DND-41 (cell line): ENCODE measurements around the gene FAM53A.

ENCODE experiments used
- EZH2 ChIP-seq: IDR thresholded peaks from 3 replicates; pipeline ENCODE4 v1.6.1; 2012; ENCODE audit warnings: borderline replicate concordance, low read depth, mild to moderate bottlenecking, moderate library complexity, low read length, inconsistent platforms; ENCODE audit not compliant: severe bottlenecking
- TF ChIP-seq, protein P1 (sequence below): IDR thresholded peaks from 2 replicates; pipeline ENCODE4 v1.5.1; 2012; ENCODE audit warnings: borderline replicate concordance, low read length, moderate library complexity, mild to moderate bottlenecking; ENCODE audit not compliant: poor library complexity, severe bottlenecking; ENCODE audit errors: extremely low read depth

DNA sequence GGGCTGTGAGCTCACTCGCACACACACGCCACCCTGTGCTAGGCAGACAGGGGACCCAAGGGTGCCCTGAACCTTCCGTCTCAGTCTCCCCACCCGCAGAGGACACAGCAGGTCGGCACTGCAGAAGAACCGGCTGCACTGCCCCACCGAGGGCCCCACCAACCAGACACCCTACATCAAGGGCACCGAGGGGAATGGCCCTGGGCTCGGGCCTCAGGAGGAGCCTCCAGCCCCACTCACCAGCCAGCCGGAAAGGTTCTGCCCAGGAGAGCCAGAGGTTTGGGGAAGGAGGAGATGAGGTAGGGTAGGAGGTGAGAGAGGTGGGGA, 45.9 kb downstream of the FAM53A start:
- TF ChIP-seq, protein P1, sequence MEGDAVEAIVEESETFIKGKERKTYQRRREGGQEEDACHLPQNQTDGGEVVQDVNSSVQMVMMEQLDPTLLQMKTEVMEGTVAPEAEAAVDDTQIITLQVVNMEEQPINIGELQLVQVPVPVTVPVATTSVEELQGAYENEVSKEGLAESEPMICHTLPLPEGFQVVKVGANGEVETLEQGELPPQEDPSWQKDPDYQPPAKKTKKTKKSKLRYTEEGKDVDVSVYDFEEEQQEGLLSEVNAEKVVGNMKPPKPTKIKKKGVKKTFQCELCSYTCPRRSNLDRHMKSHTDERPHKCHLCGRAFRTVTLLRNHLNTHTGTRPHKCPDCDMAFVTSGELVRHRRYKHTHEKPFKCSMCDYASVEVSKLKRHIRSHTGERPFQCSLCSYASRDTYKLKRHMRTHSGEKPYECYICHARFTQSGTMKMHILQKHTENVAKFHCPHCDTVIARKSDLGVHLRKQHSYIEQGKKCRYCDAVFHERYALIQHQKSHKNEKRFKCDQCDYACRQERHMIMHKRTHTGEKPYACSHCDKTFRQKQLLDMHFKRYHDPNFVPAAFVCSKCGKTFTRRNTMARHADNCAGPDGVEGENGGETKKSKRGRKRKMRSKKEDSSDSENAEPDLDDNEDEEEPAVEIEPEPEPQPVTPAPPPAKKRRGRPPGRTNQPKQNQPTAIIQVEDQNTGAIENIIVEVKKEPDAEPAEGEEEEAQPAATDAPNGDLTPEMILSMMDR = no peak
- TF ChIP-seq EZH2 = no peak
